Measurements from ENCODE around the gene PRPF8. TPM values are rescaled to one million over a fixed set of nuclear protein-coding genes. Genes with fewer than 3 reads are reported as not detected.

PRPF8 gene
- total and polyA plus RNA-seq, 2 of the 13 experiments (the other 11 are each of a cell fraction or from before 2014, with no cell fraction given): 112 to 179 TPM

GRCh38 chr17:1714980-1715802 is 30.5 kb upstream of the PRPF8 start (continued):
- TF ChIP-seq, protein P1, sequence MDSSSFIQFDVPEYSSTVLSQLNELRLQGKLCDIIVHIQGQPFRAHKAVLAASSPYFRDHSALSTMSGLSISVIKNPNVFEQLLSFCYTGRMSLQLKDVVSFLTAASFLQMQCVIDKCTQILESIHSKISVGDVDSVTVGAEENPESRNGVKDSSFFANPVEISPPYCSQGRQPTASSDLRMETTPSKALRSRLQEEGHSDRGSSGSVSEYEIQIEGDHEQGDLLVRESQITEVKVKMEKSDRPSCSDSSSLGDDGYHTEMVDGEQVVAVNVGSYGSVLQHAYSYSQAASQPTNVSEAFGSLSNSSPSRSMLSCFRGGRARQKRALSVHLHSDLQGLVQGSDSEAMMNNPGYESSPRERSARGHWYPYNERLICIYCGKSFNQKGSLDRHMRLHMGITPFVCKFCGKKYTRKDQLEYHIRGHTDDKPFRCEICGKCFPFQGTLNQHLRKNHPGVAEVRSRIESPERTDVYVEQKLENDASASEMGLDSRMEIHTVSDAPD (CRISPR knock-in tag; IDR thresholded peaks at IDR 0.05): 0 out of 2 replicates have a peak, but pooled peaks have one; percentile 37
- TF ChIP-seq PHF20 (CRISPR knock-in tag; IDR thresholded peaks at IDR 0.05) (peak; percentile 47; the same call in 1 of the 2 replicates), AKAP8 (CRISPR knock-in tag; IDR thresholded peaks at IDR 0.05) (0 out of 2 replicates have a peak, but pooled peaks have one; percentile 3), SMAD9 (CRISPR knock-in tag; IDR thresholded peaks at IDR 0.05) (no peak), ZNF549 (CRISPR knock-in tag; IDR thresholded peaks at IDR 0.05) (no peak), GATAD1 (CRISPR knock-in tag; IDR thresholded peaks at IDR 0.05) (peak; percentile 51; the same call in 1 of the 2 replicates), SAP130 (CRISPR knock-in tag; IDR thresholded peaks at IDR 0.05; ENCODE audit: low read depth) (peak; percentile 86), TGIF2 (CRISPR knock-in tag; IDR thresholded peaks at IDR 0.05) (peak; percentile 96), ZSCAN21 (CRISPR knock-in tag; IDR thresholded peaks at IDR 0.05; ENCODE audit: borderline replicate concordance) (peak; percentile 38; the same call in 1 of the 2 replicates)
- TF ChIP-seq, protein P2, sequence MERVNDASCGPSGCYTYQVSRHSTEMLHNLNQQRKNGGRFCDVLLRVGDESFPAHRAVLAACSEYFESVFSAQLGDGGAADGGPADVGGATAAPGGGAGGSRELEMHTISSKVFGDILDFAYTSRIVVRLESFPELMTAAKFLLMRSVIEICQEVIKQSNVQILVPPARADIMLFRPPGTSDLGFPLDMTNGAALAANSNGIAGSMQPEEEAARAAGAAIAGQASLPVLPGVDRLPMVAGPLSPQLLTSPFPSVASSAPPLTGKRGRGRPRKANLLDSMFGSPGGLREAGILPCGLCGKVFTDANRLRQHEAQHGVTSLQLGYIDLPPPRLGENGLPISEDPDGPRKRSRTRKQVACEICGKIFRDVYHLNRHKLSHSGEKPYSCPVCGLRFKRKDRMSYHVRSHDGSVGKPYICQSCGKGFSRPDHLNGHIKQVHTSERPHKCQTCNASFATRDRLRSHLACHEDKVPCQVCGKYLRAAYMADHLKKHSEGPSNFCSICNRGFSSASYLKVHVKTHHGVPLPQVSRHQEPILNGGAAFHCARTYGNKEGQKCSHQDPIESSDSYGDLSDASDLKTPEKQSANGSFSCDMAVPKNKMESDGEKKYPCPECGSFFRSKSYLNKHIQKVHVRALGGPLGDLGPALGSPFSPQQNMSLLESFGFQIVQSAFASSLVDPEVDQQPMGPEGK (CRISPR knock-in tag; IDR thresholded peaks at IDR 0.05): peak; percentile 93
- TF ChIP-seq, protein P3, sequence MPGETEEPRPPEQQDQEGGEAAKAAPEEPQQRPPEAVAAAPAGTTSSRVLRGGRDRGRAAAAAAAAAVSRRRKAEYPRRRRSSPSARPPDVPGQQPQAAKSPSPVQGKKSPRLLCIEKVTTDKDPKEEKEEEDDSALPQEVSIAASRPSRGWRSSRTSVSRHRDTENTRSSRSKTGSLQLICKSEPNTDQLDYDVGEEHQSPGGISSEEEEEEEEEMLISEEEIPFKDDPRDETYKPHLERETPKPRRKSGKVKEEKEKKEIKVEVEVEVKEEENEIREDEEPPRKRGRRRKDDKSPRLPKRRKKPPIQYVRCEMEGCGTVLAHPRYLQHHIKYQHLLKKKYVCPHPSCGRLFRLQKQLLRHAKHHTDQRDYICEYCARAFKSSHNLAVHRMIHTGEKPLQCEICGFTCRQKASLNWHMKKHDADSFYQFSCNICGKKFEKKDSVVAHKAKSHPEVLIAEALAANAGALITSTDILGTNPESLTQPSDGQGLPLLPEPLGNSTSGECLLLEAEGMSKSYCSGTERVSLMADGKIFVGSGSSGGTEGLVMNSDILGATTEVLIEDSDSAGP (CRISPR knock-in tag; IDR thresholded peaks at IDR 0.05; ENCODE audit: borderline replicate concordance): peak; percentile 24
